Purkinje cell (primary cell): ENCODE data around the gene PCYOX1L. TPM values are rescaled to one million over a fixed set of nuclear protein-coding genes. Genes with fewer than 3 reads are reported as not detected.

Experiments used
- polyA plus RNA-seq: library from polyadenylated mRNA; unstranded; fragments of >200 nt; fragmentation: Nextera tagmentation; gene quantifications from 2 replicates; pipeline ENCODE4 v1.2.1, GENCODE V29; 2014

The PCYOX1L gene
- polyA plus RNA-seq = 15.3 and 18.3 TPM in 2 replicates

DNA sequence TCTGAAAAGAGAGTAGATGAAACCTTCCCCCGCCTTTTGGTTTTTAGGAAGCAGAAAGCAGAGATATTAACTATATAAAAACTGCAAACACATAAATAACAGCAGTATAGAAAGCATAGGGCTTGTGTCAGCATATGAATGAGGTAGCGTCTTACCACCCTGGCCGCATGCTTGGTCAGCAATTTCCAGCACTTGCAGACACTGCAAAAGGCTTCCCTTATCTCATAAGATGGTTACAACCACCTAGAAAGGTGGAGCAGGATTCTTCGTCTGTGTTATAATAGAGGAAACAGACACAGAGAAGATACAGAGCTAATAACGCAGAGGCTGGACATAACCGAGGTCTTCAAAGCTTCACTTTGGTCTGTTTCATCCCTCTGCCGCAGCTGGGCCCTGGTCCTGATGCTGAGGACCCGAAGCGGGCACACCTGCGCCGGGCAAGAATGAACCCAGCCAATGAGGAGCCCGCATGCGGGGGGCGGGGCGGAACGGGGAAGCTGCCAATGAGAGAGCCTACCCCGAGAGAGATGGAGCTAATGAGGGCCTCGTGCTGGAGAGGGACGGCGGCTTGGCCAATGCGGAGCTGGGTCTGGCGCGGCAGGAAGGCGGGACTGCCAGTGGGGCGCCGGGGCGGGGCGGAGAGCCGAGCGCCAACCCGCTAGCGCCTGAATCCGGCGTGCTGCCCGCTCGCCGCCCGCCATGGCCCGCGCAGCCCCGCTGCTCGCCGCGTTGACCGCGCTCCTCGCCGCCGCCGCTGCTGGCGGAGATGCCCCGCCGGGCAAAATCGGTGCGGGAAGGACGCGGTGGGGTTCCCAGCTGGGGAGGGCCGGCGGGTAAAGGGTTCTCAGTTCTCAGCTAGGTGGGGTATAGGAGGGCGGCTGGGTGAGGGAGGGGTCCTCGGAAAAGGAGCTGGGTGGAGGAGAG, at the start of gene PCYOX1L:
TSS of gene PCYOX1L (plus strand) at position 677 of the 924 bp plus-strand sequence. CDS start at position 700, 23 bp downstream.

DNA sequence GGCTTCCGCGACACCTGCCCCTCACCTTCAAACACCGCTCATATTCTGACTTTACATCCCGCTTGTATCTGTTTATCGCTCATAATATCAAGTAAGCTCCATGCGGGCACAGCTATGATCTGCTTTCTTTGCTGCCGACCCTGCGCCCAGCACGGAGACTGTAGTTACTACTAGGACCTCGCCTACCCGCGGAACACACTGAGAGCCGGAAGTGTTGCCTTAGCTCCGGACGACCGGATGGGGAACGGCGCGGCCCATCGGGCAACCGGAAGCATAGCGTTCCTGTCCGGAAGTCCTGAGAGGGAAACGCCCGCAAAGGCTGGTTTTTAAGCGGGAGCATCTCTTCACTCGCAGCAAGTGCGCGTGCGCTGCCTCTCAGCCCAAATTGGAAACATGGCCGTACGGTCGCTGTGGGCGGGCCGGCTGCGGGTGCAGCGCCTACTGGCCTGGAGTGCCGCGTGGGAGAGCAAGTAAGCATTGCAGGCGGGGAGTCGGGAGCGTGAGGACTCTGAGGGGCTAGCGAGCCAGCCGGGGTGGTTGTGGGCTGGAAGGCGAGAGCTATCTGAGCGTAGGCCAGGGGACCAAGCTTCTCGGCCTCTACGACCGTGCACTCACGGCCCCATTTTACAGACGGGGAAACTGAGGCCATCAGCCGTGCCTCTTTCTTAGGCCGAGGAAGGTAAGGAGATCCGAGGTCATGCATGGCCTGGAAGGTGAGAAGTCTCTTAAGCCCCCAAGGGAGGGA, 12.5 kb upstream of the PCYOX1L start, which contains the start of gene GRPEL2:
TSS of gene GRPEL2 (plus strand) at position 353 of the 745 bp plus-strand sequence. CDS start at position 394, 41 bp downstream.

GRCh38 chr5:149379177-149379761, 21.4 kb downstream of the PCYOX1L start, which contains the start of gene IL17B:
Gene IL17B, minus strand, starts transcription at chr5:149379292. Its CDS starts 67 bp downstream, at chr5:149379225.

Other genes starting within 250 kb of the PCYOX1L start
- gene ABLIM3, start 216.6 kb upstream of the PCYOX1L start, polyA plus RNA-seq = 4.1 and 7.1 TPM in 2 replicates
- 0.93 TPM in 1 of 2 replicates, not detected in the other for gene AFAP1L1, start 86.2 kb upstream of the PCYOX1L start, polyA plus RNA-seq
- gene GRPEL2, start 12.5 kb upstream of the PCYOX1L start, polyA plus RNA-seq = 11.6 and 16.6 TPM in 2 replicates
- not detected in 2 replicates for gene IL17B, start 21.2 kb downstream of the PCYOX1L start, polyA plus RNA-seq
- 71.5 and 168 TPM in 2 replicates for gene CSNK1A1, start 193.4 kb downstream of the PCYOX1L start, polyA plus RNA-seq
- gene ARHGEF37, start 223.5 kb downstream of the PCYOX1L start, polyA plus RNA-seq = 1.1 and 2.3 TPM in 2 replicates